Measurements from ENCODE around the gene TMA7.
"Not testable (repeated sequence)": the region's sequence is repeated elsewhere in the genome, so short reads cannot be mapped to it uniquely, and the experiment has no call there.

- TF ChIP-seq POLR2A (IDR thresholded peaks at IDR 0.05; ENCODE audit: low read depth, low read length); POLR2AphosphoS5 (IDR thresholded peaks at IDR 0.05; ENCODE audit: low read depth, low read length); TAF1 (IDR thresholded peaks at IDR 0.05; ENCODE audit: low read depth, low read length); PAX5 (IDR thresholded peaks at IDR 0.05; ENCODE audit: insufficient read depth, low read length, severe bottlenecking): not testable (repeated sequence)
Observed at GRCh38 chr3:48480891-48481290, 40.8 kb downstream of the TMA7 start.
